SK-N-SH (cell line): ENCODE measurements around the gene RB1.

Experiments
- JUND ChIP-seq: IDR thresholded peaks from 2 replicates; pipeline ENCODE4 v1.4.0; 2012
- NFIC ChIP-seq: IDR thresholded peaks from 2 replicates; pipeline ENCODE4 v1.4.0; 2012; ENCODE audit warnings: borderline replicate concordance
- POLR2AphosphoS5 ChIP-seq: IDR thresholded peaks from 2 replicates; pipeline ENCODE4 v1.6.1; 2012; ENCODE audit warnings: low read depth, low read length
- RAD21 ChIP-seq: IDR thresholded peaks from 2 replicates; pipeline ENCODE4 v1.6.1; 2012; ENCODE audit warnings: mild to moderate bottlenecking, low read length
- TAF1 ChIP-seq: IDR thresholded peaks from 2 replicates; pipeline ENCODE4 v1.6.1; 2012; ENCODE audit warnings: low read depth, mild to moderate bottlenecking, low read length, moderate library complexity, borderline replicate concordance
- TF ChIP-seq, protein P1 (sequence below): fragments of 200-600 bp; sonication (generic); IDR thresholded peaks from 2 replicates; pipeline ENCODE4 v1.6.1; 2017; ENCODE audit warnings: antibody characterized with exemption, mild to moderate bottlenecking, moderate library complexity
- TF ChIP-seq, protein P2 (sequence below): IDR thresholded peaks from 2 replicates; pipeline ENCODE4 v1.4.0; 2012; ENCODE audit warnings: low read depth

GRCh38 chr13:48255090-48255489 is 48.5 kb upstream of the RB1 start:
- TF ChIP-seq POLR2AphosphoS5 (no peak), TAF1 (no peak), RAD21 (no peak), JUND (no peak), NFIC (no peak)
- TF ChIP-seq, protein P1, sequence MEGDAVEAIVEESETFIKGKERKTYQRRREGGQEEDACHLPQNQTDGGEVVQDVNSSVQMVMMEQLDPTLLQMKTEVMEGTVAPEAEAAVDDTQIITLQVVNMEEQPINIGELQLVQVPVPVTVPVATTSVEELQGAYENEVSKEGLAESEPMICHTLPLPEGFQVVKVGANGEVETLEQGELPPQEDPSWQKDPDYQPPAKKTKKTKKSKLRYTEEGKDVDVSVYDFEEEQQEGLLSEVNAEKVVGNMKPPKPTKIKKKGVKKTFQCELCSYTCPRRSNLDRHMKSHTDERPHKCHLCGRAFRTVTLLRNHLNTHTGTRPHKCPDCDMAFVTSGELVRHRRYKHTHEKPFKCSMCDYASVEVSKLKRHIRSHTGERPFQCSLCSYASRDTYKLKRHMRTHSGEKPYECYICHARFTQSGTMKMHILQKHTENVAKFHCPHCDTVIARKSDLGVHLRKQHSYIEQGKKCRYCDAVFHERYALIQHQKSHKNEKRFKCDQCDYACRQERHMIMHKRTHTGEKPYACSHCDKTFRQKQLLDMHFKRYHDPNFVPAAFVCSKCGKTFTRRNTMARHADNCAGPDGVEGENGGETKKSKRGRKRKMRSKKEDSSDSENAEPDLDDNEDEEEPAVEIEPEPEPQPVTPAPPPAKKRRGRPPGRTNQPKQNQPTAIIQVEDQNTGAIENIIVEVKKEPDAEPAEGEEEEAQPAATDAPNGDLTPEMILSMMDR, result no peak
- TF ChIP-seq, protein P2, sequence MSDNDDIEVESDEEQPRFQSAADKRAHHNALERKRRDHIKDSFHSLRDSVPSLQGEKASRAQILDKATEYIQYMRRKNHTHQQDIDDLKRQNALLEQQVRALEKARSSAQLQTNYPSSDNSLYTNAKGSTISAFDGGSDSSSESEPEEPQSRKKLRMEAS, result no peak
